ENCODE data around the gene USP17L26.
"Not testable (repeated sequence)": the region's sequence is repeated elsewhere in the genome, so short reads cannot be mapped to it uniquely, and the experiment has no call there.

USP17L26 gene, protein sequence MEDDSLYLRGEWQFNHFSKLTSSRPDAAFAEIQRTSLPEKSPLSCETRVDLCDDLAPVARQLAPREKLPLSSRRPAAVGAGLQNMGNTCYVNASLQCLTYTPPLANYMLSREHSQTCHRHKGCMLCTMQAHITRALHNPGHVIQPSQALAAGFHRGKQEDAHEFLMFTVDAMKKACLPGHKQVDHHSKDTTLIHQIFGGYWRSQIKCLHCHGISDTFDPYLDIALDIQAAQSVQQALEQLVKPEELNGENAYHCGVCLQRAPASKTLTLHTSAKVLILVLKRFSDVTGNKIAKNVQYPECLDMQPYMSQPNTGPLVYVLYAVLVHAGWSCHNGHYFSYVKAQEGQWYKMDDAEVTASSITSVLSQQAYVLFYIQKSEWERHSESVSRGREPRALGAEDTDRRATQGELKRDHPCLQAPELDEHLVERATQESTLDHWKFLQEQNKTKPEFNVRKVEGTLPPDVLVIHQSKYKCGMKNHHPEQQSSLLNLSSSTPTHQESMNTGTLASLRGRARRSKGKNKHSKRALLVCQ

DNA sequence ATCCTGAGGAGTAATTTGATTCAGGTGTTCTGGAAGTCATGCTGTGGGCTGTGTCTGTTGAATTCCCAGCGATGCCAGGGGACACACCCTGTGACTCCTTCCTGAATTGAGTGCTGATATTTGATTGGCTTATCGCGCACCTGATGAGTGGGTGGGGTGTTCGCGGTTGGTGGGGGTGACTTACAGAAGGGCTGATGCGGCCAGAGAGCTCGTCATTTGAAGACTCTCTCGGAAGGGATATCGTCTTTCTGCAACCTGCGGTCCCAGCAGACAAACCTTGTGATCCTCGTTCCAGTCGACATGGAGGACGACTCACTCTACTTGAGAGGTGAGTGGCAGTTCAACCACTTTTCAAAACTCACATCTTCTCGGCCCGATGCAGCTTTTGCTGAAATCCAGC is at the start of gene USP17L26:
Gene USP17L26 (plus strand): TSS at position 301 of the 400 bp plus-strand sequence. CDS start 0 bp downstream, at position 301.
- not testable (repeated sequence) for DNase-seq (ENCODE audit: low read depth)

GRCh38 chr4:9324191-9324590 is 10.3 kb upstream of the USP17L26 start:
- not testable (repeated sequence) for DNase-seq (ENCODE audit: low read depth)

GRCh38 chr4:9324865-9325264 is 9.6 kb upstream of the USP17L26 start, which contains the start of gene USP17L24:
Gene USP17L24, plus strand, starts transcription at chr4:9325165. Its CDS starts 0 bp downstream, at chr4:9325165.
- DNase-seq (ENCODE audit: low read depth), result not testable (repeated sequence)

DNA sequence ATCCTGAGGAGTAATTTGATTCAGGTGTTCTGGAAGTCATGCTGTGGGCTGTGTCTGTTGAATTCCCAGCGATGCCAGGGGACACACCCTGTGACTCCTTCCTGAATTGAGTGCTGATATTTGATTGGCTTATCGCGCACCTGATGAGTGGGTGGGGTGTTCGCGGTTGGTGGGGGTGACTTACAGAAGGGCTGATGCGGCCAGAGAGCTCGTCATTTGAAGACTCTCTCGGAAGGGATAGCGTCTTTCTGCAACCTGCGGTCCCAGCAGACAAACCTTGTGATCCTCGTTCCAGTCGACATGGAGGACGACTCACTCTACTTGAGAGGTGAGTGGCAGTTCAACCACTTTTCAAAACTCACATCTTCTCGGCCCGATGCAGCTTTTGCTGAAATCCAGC is 4.8 kb upstream of the USP17L26 start, which contains the start of gene USP17L25:
Gene USP17L25 (plus strand): TSS at position 301 of the 400 bp plus-strand sequence. CDS start 0 bp downstream, at position 301.
- not testable (repeated sequence) for DNase-seq (ENCODE audit: low read depth)

GRCh38 chr4:9339103-9339502 is 4.6 kb downstream of the USP17L26 start, which contains the start of gene USP17L5:
Gene USP17L5, plus strand, starts transcription at chr4:9339403. Its CDS starts 0 bp downstream, at chr4:9339403.
- not testable (repeated sequence) for DNase-seq (ENCODE audit: low read depth)

DNA sequence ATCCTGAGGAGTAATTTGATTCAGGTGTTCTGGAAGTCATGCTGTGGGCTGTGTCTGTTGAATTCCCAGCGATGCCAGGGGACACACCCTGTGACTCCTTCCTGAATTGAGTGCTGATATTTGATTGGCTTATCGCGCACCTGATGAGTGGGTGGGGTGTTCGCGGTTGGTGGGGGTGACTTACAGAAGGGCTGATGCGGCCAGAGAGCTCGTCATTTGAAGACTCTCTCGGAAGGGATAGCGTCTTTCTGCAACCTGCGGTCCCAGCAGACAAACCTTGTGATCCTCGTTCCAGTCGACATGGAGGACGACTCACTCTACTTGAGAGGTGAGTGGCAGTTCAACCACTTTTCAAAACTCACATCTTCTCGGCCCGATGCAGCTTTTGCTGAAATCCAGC is 9.4 kb downstream of the USP17L26 start, which contains the start of gene USP17L27:
Gene USP17L27 (plus strand): TSS at position 301 of the 400 bp plus-strand sequence. CDS start 0 bp downstream, at position 301.
- not testable (repeated sequence) for DNase-seq (ENCODE audit: low read depth)

- DNase-seq (ENCODE audit: low read depth), result not testable (repeated sequence)
These were observed 14.1 kb downstream of the USP17L26 start, which contains the start of gene USP17L28 for GRCh38 chr4:9348593-9348992. Gene USP17L28, plus strand, starts transcription at chr4:9348893. Its CDS starts 0 bp downstream, at chr4:9348893.

GRCh38 chr4:9350866-9351265 is 16.4 kb downstream of the USP17L26 start:
- not testable (repeated sequence) for DNase-seq (ENCODE audit: low read depth)

- not testable (repeated sequence) for DNase-seq (ENCODE audit: low read depth)
These were observed 18.9 kb downstream of the USP17L26 start, which contains the start of gene USP17L29 for GRCh38 chr4:9353338-9353737. Gene USP17L29, plus strand, starts transcription at chr4:9353638. Its CDS starts 0 bp downstream, at chr4:9353638.

GRCh38 chr4:9362829-9363228 is 28.4 kb downstream of the USP17L26 start, which contains the start of gene USP17L30:
Gene USP17L30, plus strand, starts transcription at chr4:9363129. Its CDS starts 0 bp downstream, at chr4:9363129.
- not testable (repeated sequence) for DNase-seq (ENCODE audit: low read depth)

- DNase-seq (ENCODE audit: low read depth), result not testable (repeated sequence)
These were observed 45.4 kb downstream of the USP17L26 start for GRCh38 chr4:9379881-9380280.

DNA sequence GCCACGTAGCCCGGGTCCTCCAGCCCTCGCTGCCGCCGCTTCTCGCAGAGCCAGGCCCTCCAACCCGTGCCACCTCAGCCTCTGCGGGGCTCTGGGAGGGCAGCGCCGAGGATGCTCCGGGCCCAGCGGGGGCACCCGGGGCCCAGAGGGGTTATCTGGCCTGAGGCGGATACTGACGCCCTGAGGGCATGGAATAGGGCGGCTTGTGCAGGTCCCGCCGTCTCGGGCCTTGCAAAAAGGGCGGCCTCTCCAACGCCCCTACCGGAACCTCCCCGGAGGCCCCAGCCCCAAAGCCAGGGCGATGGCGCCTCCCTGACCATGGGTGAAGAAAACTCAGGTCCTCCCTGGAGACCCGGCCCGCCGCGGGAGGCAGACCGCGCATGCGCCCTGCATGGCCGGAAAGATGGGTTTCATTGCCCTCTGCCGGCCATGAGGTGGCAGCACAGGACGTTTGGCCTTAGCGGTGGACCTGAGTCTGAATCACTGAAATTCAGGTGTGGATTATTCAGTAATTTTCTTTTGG is 46.6 kb downstream of the USP17L26 start:
- DNase-seq (ENCODE audit: low read depth), result not testable (repeated sequence)

DNA sequence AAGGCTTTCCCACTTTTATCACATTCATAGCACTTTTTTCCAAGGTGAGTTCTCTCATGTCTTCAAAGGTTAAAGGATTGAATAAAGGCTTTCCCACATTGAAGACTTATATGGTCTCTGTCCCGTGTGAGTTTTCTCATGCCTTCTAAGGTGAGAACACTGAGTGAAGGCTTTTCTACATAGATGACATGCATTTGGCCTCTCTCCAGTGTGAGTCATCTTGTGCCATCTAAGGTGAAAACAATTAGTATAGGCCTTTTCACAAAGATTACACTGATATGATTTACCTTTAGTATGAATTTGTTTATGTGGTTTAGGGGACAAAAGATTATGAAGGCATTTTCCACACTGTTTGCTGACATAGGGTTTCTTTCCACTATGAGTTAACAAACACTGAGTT is 49.7 kb downstream of the USP17L26 start:
- DNase-seq (ENCODE audit: low read depth), result no peak

Measured in stromal cell of bone marrow (primary cell).